Measurements from ENCODE around the gene TIMP3. TPM values are rescaled to one million over a fixed set of nuclear protein-coding genes. Genes with fewer than 3 reads are reported as not detected.
A peak's percentile ranks its signal among the peaks of the same experiment; 100 is the strongest.

Gene TIMP3
- total and polyA plus RNA-seq, 11 donors: 112 to 629 (median 152) TPM

DNA sequence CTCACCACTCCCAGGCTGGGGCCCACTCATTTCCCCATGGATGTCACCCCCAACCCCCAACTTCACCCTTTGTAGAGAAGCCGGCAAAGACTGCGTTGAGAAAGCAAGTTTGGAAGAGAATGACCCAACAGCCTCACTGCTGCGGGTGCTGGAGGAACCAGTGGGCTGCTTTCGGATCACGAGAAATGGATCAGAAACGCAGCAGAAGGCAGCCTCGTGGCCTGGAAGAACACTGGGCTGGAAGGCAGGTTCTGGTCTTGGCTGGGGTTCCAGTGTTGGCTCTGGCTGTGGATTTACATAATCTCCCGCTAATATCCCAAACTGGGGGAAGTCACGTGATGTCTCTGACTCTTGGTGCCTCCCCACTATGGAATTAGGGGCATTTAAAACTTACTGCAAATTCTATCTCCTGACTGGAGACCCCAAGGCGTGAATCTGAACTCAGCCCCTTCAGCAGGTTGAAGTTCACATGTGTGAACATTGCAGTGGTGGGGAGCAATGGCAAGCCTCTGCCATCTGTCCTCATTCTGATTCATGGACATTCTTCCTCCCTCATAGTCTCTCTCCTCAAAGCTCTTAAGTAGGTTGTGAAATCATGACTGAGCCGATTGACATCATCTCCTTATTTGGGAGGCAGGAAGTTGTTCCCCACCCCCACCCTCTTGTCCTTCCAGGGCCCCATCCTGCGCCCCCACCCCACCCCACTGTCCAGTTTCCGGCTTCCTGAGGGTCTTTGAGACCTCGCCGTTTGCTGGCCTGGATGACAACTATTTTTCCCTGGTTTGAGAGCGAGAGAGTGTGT, 37.0 kb upstream of the TIMP3 start:
- Histone ChIP-seq H3K9me3 (peaks cover 0 to 20% (median 1%) of the 10 kb centered on the region in 12 donors), H3K27ac (peak overlapping the region; percentile 64 to 89 (median 72)), H3K4me1 (peaks cover 5 to 53% (median 33%) of the 10 kb centered on the region in 12 donors), H3K4me3 (no peak overlapping the region), H3K27me3 (peaks cover 0 to 3% (median 0%) of the 10 kb centered on the region in 9 donors), H3K36me3 (no peaks in the 10 kb centered on the region)
- intact Hi-C loops (cut with DNase I): loop anchor here in 4 of 10 donors (5.0 to 10.0 kb wide), 7 partner anchors 33 to 230 kb away; no protein-coding TSS in a partner anchor
- WGBS, 4 donors: 50 to 63% (median 50%) methylated on average over 13 to 16 of the region's 16 CpGs
- no peak for TF ChIP-seq POLR2A (IDR thresholded peaks at IDR 0.05)
- TF ChIP-seq, protein P1, sequence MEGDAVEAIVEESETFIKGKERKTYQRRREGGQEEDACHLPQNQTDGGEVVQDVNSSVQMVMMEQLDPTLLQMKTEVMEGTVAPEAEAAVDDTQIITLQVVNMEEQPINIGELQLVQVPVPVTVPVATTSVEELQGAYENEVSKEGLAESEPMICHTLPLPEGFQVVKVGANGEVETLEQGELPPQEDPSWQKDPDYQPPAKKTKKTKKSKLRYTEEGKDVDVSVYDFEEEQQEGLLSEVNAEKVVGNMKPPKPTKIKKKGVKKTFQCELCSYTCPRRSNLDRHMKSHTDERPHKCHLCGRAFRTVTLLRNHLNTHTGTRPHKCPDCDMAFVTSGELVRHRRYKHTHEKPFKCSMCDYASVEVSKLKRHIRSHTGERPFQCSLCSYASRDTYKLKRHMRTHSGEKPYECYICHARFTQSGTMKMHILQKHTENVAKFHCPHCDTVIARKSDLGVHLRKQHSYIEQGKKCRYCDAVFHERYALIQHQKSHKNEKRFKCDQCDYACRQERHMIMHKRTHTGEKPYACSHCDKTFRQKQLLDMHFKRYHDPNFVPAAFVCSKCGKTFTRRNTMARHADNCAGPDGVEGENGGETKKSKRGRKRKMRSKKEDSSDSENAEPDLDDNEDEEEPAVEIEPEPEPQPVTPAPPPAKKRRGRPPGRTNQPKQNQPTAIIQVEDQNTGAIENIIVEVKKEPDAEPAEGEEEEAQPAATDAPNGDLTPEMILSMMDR (IDR thresholded peaks at IDR 0.05): no peak
- DNase-seq: peak; percentile 38 to 76 (median 72)
- ATAC-seq: peak; percentile 22 to 81 (median 70)

- no peak for DNase-seq
- ATAC-seq: peak in 1 of 4 donors; percentile 1
- peak overlapping the region; percentile 64 to 89 (median 72) for H3K27ac ChIP-seq
- H3K9me3 ChIP-seq: peaks cover 0 to 20% (median 1%) of the 10 kb centered on the region in 12 donors
- TF ChIP-seq POLR2A (IDR thresholded peaks at IDR 0.05): no peak
- TF ChIP-seq, protein P1 (IDR thresholded peaks at IDR 0.05): no peak
- H3K4me3 ChIP-seq: no peak overlapping the region
- no peaks in the 10 kb centered on the region for H3K36me3 ChIP-seq
- H3K27me3 ChIP-seq: peaks cover 0 to 3% (median 0%) of the 10 kb centered on the region in 9 donors
- WGBS, 4 donors: 23 to 34% (median 33%) methylated on average over 12 of the region's 12 CpGs
- intact Hi-C loops (cut with DNase I): loop anchor here in 2 of 10 donors (10.0 kb wide), 2 partner anchors 100 to 230 kb away; no protein-coding TSS in a partner anchor
- peaks cover 5 to 50% (median 33%) of the 10 kb centered on the region in 12 donors for H3K4me1 ChIP-seq
These were observed 36.3 kb upstream of the TIMP3 start for GRCh38 chr22:32765132-32765618.

DNA sequence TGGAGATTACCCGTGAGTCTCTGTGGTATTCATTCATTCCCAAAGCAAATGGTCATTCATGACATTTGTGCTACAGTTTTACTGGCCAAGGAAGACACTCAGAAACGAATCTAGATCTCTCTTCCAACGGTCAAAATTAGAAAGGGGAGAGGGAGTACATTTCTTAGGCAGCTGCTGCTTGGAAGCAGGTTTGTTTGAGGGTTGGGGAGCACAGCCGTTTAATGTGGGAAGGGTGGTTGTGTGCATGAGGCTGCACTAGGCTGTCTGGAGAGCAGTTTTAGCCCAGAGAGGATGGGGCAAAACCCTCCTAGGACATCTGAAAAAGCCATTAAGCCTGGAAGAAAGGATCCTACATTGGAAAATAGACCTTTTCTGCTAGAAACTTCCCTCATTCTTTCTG, 29.7 kb upstream of the TIMP3 start:
- peaks cover 0 to 14% (median 1%) of the 10 kb centered on the region in 12 donors for H3K9me3 ChIP-seq
- no peaks in the 10 kb centered on the region for H3K36me3 ChIP-seq
- ATAC-seq (peak in 1 of 4 donors; percentile 29), DNase-seq (no peak)
- 42 to 49% (median 45%) methylated on average over 4 of the region's 4 CpGs for WGBS, 4 donors
- peaks cover 0 to 9% (median 0%) of the 10 kb centered on the region in 12 donors for H3K4me1 ChIP-seq
- peak overlapping the region in 3 of 12 donors; percentile 18 to 57 (median 29) for H3K27ac ChIP-seq
- H3K27me3 ChIP-seq: no peaks in the 10 kb centered on the region
- intact Hi-C loops (cut with DNase I): no loop called here
- TF ChIP-seq, protein P1 (IDR thresholded peaks at IDR 0.05): no peak
- no peak for TF ChIP-seq POLR2A (IDR thresholded peaks at IDR 0.05)
- H3K4me3 ChIP-seq: no peak overlapping the region

GRCh38 chr22:32775957-32776356, 25.5 kb upstream of the TIMP3 start:
- DNase-seq: no peak
- Histone ChIP-seq H3K4me3 (no peak overlapping the region), H3K36me3 (no peaks in the 10 kb centered on the region), H3K4me1 (peaks cover 0 to 10% (median 0%) of the 10 kb centered on the region in 12 donors), H3K9me3 (no peaks in the 10 kb centered on the region), H3K27ac (no peak overlapping the region), H3K27me3 (no peaks in the 10 kb centered on the region)
- intact Hi-C loops (cut with DNase I): no loop called here
- WGBS, 4 donors: 74 to 84% (median 77%) methylated on average over 6 of the region's 6 CpGs
- TF ChIP-seq, protein P1 (IDR thresholded peaks at IDR 0.05): peak in 10 of 12 donors; percentile 14 to 50 (median 25)
- TF ChIP-seq POLR2A (IDR thresholded peaks at IDR 0.05): no peak
- ATAC-seq: peak in 2 of 4 donors; percentile 49 to 59

Measured in heart left ventricle (tissue), 16 donors.